HT1080 (cell line): ENCODE measurements around the gene RRM1. TPM values are rescaled to one million over a fixed set of nuclear protein-coding genes. Genes with fewer than 3 reads are reported as not detected.
"Not testable (repeated sequence)": the region's sequence is repeated elsewhere in the genome, so short reads cannot be mapped to it uniquely, and the experiment has no call there.

Source experiments
- DNase-seq: peaks from one replicate; pipeline ENCODE4 v3.0.0-alpha.2; 2015; ENCODE audit warnings: low read depth
- total RNA-seq: library from RNA; depleted of rRNA; stranded (reverse); fragments of >200 nt; shearing (Covaris generic); gene quantifications from 2 replicates; pipeline ENCODE4 v1.2.3, GENCODE V29; 2014

The RRM1 gene
- total RNA-seq, 1 experiment from 2014 or later = 123 TPM

DNA sequence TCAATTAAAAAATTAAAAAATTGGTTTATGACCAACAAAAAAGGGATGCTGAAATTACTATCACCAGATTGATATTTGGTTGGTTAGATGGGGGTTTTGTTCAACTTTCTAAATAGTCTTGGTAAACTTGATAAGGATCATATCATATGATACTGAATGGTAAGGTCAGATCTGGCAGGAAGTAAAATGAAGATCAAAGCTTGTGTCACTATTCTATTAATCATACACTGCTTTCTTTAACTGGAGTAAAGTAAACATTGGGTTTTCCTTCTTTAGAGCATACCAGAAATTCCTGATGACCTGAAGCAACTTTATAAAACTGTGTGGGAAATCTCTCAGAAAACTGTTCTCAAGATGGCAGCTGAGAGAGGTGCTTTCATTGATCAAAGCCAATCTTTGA lies 40.2 kb downstream of the RRM1 start:
- peak; percentile 42 for DNase-seq

- DNase-seq = no peak
Measured at GRCh38 chr11:4138497-4138896, 43.9 kb downstream of the RRM1 start.

DNA sequence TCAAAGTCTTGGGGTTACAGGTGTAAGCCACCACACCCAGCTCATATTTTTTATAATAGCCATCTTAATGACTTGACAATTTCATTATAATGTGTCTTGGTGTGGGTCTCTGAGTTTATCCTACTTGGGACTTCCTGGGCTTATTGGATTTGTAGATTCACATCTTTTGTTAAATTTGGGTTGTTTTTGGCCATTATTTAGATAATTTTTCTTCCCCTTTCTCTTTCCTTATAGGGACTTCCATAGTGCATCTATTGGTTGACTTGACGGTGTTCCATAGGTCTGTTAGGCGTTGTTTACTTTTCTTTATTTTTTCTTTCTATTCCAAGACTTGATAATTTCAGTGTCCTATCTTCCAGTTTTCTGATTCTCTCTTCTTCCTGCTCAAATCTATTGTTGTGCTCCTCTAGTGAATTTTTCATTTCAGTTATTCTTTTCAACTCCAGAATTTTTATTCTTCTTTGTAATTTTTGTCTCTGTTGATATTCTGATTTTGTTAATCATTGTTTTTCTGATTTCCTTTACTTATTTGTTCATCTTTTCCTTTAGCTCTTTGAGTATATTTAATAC lies 45.6 kb downstream of the RRM1 start:
- DNase-seq = no peak

DNA sequence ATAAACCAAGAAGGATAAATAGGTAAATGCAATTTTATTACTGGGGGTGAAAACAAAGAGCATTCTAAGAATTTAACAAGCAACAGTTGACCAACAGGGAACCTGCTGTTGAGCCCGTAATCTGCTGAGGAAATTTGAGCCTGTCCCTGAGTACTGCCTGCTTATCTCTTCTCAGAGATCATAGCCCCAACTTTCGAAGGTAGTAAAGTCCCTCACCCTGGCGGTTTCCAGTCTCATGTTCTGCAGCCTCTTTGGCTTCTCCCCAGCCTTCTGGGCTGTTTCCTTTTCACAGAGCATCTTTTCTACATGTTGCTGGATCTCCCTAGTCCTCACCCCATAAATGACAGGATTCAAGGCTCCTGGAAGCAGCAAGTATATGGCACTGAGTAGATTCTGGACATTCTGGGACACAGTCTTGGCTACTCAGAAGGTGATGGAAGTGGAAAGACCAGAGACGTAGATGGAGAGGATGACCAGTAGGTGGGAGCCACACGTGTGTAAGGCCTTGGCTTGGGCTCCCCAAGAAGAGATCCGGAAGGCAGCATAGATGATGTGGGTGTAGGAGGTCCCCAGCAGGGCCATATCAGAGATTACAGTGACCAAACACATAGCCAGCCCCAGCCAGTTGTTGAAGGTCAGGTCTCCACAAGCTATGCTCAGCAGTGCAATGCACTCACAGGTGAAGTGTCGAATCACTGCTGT lies 51.6 kb downstream of the RRM1 start:
- DNase-seq = no peak

DNA sequence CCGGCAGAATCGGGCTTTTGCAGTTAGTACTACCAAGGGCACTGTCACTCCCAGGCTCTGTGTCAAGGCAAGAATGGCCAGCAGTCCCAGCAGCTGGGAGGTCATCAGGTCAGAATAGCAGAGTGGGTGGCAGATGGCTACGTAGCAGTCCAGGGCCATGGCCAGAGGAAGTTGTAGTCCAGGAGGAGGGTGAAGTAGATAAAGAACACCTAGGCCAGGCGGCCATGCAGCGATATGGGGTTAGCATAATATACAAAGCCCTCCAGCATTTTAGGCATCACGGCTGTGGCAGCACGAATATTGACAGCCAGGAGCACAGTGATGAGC lies 52.1 kb downstream of the RRM1 start:
- DNase-seq = no peak

GRCh38 chr11:4154503-4154902 lies 59.9 kb downstream of the RRM1 start:
- no peak for DNase-seq

- DNase-seq = no peak
Measured at GRCh38 chr11:4156571-4156970, 62.0 kb downstream of the RRM1 start.

DNA sequence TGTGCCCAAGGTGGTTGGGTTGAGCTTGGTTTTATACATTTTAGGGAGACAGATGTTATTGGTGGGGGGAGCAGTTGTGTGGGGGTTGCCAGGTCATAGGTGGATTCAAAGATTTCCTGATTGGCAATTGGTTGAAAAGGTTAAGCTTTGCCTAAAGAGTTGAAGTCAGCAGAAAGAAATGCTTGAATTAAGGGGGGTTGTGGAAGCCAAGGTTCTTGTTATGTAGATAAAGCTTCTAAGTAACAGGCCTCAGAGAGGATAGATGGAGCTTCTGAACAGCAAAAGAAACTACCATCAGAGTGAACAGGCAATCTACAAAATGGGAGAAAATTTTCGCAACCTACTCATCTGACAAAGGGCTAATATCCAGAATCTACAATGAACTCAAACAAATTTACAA lies 64.2 kb downstream of the RRM1 start:
- DNase-seq = not testable (repeated sequence)

GRCh38 chr11:4161305-4161704 lies 66.7 kb downstream of the RRM1 start:
- DNase-seq = no peak

DNA sequence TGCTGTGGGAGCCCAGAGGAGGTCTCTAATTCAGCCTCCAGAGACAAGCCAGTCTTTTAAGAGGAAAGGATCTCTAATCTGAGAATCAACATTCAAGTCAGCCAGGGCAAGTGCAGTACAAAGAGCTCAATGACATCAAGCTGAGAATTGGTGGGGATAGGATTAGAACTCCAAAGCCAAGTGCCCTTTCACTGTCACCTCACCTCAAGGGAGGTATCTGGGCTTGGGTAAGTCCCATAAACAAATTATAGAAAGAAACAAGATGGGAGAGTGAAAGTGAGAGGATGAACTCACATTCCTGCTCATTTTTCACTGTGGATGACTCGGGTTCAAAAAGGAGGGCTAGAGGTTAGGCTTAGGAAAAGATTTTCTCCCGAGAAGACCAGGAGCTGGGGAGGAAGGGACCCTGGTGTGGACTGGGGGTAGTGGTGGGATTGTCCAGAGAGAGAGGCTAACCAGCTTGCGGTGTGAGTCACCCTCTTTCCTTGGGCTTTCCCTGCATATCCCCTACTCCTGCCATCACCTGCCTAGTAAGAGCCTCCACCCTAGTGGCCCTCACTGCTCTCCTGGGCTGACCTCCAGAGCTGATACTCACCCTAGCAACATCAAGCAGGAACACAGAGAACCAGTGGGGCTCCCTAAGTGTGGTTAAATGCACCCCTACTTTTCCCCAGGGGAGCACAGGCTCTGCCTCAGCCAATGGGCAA lies 70.4 kb downstream of the RRM1 start:
- no peak for DNase-seq

DNA sequence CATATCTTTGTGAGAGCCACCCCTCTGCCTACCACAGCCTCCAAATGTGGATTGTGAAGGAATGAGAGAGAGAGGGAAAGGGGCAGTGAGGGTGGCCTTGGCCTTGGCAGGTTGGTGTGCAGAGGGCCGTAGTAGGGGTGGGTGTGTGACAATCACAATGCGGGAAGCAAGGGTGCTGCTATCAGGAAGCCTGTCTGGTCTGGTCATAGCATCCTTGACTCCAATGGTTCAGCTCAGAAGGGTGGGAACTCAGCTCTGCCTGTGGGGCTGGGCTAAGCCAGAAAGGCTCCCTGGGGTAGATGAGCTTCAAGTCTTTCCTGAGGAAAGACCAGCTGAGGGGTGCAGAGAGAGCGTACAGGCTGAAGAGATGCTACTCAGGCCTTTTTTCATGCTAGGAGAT lies 72.7 kb downstream of the RRM1 start:
- DNase-seq = no peak

DNA sequence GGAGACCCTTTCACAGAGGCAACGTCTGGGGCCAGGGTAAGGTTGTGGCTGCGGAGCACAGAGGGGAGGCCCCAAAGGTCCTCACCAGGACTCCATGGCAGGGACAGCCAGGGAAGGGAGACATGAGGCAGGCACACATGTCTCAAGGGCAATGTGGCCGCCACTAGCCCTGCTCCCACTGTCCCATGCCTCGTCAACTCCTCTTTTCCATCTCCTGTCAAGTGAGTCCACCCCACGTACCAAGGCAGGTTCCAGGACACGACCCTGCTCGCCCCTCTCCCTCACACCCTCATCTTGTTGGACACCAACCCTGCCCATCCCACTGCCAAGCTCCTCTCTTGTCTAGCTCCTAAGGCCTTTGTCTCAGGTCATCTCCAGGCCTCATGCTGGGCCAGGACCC lies 73.2 kb downstream of the RRM1 start:
- DNase-seq = no peak

GRCh38 chr11:4175620-4176350 lies 81.2 kb downstream of the RRM1 start:
- DNase-seq = not testable (repeated sequence)

GRCh38 chr11:4178813-4179662 lies 84.4 kb downstream of the RRM1 start:
- DNase-seq = no peak

DNA sequence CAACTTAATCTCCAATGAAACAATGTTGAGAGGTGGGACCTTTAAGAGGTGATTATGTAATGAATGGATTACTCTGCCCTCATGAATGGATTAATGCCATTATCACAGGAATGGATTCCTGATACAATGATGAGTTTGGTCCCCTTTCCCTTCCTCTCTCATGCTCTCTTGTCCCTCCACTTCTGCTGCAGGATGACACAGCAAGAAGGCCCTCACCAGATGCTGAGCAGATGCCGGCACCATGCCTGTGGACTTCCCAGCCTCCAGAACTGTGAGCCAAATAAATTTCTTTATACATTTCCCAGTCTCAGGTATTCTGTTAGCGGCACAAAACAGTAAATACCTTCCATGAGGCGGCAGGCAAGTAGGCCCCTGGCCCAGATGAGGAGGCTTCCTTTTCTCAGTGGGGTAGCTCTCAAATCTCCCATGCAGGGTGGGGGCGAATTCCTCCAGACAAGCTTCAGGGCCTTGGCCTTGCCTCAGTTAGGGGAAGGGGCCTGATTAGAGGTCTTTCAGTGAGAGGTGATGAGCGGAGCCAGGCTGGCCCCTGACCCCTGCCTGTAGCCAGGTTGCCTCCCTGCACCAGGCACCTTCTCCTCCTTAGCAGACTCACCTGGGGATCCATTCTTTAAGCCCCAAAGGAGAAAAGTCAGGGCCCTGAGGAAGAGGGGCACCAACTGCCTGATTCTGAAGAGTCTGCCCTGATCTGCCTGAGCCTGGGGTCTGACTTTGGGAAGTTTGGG lies 86.0 kb downstream of the RRM1 start:
- no peak for DNase-seq

DNA sequence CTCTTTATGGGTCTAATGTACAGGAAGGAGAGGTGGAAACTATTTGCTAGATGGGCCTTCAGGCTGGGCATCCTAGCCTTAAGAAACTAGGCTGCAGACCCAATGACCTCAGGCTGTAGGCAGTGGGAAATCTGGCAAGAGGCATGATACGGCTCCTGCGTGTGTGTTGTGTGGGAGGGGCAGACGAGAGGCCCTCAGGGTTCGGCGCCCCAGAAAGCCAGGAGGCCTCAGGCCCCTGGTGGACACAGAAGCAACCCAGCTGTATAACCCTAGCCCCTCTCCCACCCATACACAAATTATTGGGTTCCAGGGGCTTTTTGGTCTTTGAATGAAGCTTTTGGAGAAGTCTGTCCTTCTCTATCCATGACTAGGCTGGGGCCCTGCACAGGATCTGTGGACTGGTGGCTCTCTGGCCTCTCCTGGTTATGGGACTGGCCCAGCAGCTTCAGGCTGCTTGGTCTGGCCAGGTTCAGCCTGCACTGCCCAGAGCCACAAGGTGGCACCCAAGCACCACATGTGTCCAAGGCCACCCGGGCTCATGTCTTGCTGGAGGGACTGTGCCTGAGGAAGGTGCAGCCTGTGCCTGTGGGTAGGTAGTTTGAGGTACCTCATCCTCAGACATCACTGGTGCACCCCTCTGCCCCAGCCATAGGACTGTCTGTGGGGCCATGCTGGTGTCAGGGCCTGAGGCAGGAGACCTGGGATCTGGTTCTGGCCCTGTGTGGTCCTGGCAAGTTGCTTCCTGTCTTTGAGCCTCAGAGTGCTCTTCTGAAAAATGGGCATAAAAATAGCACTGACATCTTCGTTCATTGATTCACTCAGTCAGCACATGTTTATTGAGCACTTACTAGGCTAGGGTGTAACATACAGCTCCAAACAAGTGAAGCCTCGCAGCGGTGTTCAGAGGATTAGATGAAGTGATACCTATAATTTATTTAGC lies 87.5 kb downstream of the RRM1 start:
- DNase-seq = peak; percentile 66

- no peak for DNase-seq
Measured at GRCh38 chr11:4183410-4184057, 88.9 kb downstream of the RRM1 start.

DNA sequence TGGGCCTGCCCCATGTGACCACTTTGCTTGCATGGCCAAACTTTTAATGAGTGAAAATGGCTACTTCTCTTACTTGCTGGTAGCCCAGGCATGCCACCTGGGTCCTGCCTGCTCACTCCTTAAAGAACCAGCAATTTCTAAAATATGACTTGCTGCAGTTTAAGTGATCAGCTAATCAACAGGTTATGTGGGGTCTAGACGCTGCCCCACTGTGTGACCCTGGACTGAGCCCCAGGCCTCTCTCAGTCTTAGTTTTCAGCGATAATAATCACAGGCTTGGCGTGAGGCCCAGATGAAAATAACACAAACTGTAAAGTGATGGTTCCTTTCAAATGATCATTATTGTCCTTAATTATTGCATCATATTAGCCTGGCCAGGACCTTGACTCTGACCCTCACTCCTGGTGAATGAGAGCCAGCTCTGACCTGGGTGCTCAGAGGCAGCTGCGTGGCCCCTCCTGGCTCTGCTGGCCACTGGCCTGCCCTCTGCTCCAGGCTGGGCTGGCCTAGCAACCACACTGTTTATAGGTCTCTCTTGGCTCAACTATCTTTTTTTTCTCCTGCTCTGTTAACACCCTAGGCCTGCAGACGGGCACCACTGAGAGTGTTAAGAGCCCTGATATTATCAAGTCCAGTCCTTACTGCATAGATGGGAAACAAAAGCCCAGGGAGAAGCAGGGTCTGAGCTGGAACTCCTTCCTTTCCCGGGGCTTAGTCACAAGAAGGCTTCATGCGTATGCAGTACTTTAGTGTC lies 89.7 kb downstream of the RRM1 start:
- DNase-seq = no peak
